ENCODE data around the gene SELENOO.

GRCh38 chr22:50200461-50201190, at the start of gene SELENOO:
- TF ChIP-seq CTCF (IDR thresholded peaks at IDR 0.05), result no peak
- TF ChIP-seq, protein P1, sequence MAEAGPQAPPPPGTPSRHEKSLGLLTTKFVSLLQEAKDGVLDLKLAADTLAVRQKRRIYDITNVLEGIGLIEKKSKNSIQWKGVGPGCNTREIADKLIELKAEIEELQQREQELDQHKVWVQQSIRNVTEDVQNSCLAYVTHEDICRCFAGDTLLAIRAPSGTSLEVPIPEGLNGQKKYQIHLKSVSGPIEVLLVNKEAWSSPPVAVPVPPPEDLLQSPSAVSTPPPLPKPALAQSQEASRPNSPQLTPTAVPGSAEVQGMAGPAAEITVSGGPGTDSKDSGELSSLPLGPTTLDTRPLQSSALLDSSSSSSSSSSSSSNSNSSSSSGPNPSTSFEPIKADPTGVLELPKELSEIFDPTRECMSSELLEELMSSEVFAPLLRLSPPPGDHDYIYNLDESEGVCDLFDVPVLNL (CRISPR knock-in tag; IDR thresholded peaks at IDR 0.05; ENCODE audit: borderline replicate concordance, low read depth), result no peak
- TF ChIP-seq RORB (CRISPR knock-in tag; IDR thresholded peaks at IDR 0.05), result no peak
- TF ChIP-seq SP1 (CRISPR knock-in tag; conservative IDR thresholded peaks at IDR 0.05), result peak; percentile 58

Data from WTC11 (cell line).